GM12872 (cell line): ENCODE measurements around the gene SRL.

Experiments
- TF ChIP-seq, protein P1 (sequence below): IDR thresholded peaks from 3 replicates; pipeline ENCODE4 v1.5.1; 2011; ENCODE audit warnings: low read depth, mild to moderate bottlenecking, low read length, moderate library complexity; ENCODE audit not compliant: insufficient read depth

The SRL gene

DNA sequence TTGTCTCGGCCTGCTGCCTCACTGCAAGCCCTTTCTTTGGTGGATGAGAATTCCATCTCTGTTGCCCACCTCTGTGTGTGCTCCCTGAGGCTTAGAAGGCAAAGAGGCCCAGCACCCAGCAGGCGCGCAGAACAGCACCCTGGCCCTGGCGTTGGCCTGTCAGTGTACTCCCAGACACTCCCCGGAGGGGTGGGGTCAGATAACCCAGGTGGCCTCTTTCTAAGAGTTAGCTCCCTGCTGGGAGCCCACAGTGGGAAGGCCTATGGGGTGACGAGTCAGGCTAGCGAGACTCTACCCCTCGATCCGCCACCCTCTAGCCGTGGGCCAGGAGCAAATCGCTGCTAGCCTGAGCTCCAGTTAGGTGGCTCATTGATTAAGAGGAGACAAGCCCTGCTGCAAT lies 38.1 kb downstream of the SRL start:
- TF ChIP-seq, protein P1, sequence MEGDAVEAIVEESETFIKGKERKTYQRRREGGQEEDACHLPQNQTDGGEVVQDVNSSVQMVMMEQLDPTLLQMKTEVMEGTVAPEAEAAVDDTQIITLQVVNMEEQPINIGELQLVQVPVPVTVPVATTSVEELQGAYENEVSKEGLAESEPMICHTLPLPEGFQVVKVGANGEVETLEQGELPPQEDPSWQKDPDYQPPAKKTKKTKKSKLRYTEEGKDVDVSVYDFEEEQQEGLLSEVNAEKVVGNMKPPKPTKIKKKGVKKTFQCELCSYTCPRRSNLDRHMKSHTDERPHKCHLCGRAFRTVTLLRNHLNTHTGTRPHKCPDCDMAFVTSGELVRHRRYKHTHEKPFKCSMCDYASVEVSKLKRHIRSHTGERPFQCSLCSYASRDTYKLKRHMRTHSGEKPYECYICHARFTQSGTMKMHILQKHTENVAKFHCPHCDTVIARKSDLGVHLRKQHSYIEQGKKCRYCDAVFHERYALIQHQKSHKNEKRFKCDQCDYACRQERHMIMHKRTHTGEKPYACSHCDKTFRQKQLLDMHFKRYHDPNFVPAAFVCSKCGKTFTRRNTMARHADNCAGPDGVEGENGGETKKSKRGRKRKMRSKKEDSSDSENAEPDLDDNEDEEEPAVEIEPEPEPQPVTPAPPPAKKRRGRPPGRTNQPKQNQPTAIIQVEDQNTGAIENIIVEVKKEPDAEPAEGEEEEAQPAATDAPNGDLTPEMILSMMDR, result no peak

DNA sequence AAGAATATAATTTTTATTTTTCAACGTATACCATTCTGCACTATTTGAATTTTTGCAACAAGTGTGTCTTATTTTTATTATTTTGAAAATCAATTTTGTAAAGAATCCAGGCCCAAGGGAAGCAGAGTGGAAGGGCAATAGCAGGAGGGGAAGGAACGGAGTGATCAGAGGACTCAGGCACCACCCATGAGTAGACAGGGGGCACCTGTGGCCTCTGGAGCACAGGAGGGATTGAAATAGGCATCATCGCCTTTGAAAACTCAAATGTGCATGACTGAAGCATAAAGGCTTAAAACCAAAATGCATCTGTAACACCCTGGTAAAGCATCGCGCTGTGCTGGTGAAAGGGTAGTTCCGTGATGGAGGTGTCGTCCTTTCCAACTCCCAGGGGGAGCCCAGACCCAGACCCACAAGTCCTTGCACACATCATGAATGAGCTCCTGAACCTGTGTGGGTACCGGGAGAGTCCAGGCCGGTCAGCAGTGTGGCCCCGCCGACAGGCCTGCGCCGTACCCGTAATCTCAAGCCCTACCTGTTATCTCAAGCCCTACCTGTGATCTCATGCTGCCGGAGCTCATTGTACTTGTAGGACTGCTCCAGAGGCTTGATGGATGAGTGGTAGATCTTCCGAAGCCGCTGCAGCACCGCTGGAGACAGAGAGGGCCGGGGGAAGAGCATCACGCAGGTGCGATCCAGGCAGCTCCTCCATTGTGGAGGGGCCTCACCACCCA lies 39.1 kb downstream of the SRL start:
- TF ChIP-seq, protein P1, result no peak

DNA sequence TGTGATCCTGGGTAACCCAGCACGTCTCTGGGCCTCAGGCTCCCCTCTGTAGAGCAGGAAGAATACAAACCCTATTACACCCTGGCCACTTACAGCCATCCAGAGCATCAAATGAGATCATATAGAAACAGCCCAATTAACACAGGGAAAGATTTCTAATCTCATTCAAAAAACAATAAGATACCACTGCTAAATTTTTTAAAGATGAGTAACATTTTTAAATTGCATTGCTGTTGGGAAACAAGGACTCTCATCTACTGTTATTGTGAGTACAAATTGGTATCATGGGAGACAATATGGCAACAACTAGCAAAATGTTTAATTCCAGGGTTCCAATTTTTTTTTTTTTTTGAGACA lies 41.1 kb downstream of the SRL start:
- TF ChIP-seq, protein P1, result no peak

DNA sequence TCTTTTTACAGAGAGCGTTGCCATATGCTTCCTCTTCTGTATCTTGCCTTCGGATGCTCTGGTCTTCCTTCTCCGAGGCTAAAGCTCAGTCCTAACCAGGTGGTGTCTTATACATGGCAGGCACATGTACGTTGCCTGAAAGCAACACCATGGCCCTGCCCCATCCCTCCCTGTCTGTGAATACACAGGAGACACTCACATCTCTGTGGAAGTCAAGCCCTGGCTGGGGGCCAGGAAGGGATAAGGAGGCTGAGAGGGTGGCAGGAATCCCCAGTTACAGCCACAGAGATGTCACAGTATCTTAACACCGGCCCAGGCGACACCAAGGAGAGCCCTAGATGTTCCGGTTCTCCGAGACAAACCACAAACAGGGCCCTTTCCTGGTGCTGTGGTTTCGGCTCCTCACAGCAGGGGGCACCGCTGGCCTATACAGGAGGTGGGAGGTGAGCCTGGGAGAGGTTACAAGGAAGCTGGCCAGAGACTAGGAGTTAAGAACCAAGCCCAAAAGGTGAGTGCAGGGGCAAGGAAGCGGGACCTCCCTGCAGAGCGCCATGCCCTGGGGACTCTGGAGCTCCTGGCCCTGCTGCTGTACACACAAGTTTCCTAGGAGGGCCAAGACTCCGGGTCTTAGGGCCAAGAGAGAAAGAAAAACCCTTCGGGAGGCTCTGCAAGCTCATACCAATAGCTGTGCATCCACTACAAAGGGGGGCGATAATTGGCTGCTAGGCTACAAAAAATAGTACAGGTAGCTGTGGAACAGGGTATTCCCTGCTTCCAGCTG lies 41.7 kb downstream of the SRL start:
- TF ChIP-seq, protein P1, result peak; percentile 50

DNA sequence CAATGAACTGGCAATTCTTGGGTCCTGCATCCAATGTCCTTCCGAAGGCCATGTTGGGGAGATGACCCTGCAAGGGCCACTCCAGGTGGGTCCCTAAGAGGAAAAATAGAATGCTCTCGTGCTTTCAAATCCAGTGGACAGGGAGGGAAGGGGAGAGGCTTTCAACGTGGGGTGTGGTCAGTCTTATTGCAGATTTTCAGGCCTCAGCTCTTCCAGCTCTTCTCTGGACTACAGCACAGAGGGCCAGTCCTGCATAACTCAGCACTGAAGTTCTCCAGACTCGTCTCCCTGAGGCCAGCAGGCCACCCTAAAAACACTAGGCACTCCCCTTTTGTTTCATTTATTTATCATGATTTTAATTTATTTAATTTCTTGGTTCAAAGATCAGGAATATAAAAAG lies 43.1 kb downstream of the SRL start:
- TF ChIP-seq, protein P1, result no peak

DNA sequence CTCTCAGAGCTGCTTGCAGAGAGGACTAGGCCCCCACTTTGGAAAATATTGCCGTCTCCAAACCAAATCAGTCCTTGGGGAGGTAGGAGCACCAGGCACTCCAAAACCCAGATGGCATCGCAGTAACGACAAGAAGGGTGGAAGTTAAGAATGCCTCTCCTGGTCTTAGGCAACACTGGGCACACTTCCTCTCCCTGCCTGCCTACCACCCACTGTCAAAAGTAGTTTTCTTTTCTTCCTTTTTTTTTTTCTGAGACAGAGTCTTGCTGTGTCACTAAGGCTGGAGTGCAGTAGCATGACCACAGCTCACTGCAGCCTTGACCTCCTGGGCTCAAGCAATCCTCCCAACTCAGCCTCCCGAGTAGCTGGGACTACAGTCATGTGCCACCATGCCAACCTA lies 47.2 kb downstream of the SRL start:
- TF ChIP-seq, protein P1, result no peak

DNA sequence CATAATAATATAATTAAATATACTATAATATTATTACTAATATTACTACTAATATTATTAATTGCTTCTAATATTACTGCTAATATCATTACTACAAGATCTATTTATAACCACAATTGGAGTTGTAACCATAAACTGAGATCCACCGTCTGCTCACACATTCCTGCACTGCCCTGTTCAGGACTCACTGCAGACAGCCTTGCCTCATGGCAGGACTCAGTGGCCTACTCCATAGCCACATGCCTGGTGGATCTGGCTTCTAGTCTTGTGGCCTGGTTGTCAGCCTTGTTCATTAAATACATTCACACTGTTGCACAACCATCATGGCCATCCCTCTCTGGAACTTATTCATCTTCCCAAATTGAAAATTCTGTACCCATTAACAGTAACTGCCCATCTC lies 48.0 kb downstream of the SRL start:
- TF ChIP-seq, protein P1, result no peak
